ENCODE data around the gene GRN. TPM values are rescaled to one million over a fixed set of nuclear protein-coding genes. Genes with fewer than 3 reads are reported as not detected.
"Not testable (repeated sequence)": the region's sequence is repeated elsewhere in the genome, so short reads cannot be mapped to it uniquely, and the experiment has no call there.

GRN gene
- total RNA-seq, 1 donor from 2014 or later: 341 TPM

- no peak for DNase-seq (ENCODE audit: low spot score)
Observed at GRCh38 chr17:44360826-44361225, 15.7 kb downstream of the GRN start.

DNA sequence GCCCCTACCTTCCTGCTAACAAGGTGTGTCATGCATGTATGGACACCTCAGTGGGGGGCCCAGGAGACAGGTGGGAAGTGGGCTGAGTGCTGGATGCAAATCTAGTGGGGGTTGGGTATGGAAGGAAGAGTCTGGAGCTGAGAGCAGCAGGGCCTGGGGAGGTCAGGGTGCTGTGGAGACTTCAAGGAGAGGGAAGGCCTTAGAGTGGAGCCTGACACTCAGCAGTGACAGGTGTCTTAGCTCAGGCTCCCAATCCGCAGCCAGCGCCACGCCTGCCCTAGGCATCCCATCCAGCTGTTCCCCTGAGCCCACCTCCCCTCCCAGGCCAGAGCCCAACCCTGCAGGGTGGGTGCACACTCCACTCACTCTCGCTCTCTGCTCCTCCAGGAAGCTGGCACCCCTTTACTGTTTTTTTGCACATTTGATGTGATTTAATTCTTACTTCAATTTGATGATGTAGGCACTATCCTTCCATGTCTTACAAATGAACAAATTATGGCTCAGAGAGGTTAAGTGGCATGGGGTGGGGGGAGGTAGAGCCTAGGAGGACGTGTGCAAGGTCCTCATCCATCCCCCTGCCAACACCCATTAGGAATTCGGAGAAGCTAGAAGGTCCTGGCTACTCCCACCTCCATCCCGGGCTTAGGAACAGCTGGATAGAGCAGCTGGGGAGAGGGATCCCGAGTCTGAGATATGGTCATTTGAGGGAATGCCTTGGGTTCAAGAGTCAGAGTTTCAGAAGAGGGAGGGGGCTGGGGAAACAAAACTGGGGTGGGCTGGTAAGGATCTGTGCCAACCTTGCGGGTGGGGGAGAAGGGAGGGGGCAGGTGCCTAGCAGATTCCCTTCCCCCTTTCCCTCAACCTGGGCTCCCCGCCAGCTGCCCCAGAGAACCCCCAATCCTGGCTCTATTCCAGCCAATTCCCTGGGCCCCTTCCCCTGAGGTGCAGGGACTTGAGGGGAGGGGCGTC is 16.5 kb downstream of the GRN start:
- DNase-seq (ENCODE audit: low spot score): no peak

- no peak for DNase-seq (ENCODE audit: low spot score)
Observed at GRCh38 chr17:44362459-44362948, 17.4 kb downstream of the GRN start.

DNA sequence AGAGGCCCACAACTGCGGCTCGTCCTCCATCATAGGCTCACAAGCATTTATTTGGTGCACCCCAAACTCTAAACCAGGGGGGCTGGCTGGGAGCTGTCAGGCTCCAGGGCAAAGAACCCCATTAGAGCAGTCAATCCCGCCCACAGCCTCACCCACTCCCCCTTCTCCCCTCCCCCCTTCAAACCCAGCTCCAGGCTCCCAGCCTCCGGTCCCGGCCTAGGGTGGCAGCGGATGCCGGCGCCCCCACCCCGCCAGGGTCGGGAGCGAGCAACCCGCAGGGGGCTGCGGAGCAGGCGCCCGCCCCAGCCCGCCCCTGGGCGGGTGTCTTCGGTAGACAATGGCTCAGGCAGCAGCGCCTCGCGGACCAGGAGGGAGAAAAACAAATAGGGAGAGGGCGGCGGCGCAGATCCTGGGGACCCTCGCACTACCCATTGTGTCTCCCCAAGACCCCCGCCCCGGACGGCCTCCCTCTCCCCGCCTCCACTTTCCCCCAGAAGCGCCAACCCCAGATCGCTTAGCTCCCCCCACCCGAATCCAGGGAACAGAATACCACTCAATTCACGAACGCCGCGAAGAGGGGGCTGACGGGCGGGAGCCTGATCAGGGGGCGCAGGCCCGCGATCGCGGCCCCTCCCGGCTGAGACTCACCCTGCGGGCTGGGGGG is 18.0 kb downstream of the GRN start:
- DNase-seq (ENCODE audit: low spot score): no peak

DNA sequence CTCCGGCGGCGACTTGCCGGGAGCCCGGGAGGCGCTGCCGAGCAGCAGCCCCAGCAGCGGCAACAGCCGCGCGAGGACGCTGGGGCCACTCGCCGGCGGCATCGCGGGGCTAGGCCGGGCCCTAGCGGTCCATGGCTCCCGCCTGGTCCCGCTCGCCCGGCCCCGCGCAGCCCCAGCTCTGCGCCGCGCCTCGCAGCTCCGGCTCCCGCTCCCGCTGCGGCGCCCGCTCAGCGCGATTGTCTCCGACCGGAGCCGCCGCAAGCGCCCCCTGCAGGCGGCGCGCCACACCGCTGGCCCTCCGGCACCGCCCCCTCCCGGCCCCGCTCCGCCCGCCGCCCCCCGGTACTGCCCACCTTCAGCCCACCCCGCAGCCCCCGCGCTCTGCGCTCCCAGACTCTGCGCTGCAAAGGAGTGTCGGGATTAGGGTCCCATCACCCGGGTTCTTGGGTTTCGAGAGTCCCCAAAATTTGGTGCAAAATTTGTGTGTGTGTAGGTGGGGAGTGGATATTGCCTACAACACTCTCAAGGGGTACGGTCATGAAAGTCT is 18.6 kb downstream of the GRN start, which contains the start of gene FAM171A2:
Gene FAM171A2 (minus strand): TSS at position 241 of the 547 bp plus-strand sequence. CDS start 139 bp downstream, at position 102.
- no peak for DNase-seq (ENCODE audit: low spot score)

DNA sequence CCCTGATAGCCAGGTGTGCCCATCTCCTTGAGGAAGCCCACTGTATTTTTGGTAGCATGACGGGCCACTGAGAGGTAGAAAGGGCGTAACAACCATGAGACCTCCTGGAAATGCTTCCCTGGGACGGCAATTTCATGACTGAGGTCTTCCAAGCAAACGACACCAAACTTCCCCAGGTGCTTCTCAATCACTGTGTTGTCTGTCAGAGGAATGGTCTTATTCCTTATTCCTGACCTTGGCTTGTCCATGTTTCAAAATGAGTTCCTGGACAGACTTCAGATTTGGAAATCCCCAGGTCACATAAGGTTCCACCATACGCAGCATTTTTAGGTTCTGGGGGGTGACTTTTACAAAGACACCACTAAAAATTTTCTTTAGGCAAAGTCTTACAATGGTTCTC is 19.9 kb downstream of the GRN start:
- not testable (repeated sequence) for DNase-seq (ENCODE audit: low spot score)

DNA sequence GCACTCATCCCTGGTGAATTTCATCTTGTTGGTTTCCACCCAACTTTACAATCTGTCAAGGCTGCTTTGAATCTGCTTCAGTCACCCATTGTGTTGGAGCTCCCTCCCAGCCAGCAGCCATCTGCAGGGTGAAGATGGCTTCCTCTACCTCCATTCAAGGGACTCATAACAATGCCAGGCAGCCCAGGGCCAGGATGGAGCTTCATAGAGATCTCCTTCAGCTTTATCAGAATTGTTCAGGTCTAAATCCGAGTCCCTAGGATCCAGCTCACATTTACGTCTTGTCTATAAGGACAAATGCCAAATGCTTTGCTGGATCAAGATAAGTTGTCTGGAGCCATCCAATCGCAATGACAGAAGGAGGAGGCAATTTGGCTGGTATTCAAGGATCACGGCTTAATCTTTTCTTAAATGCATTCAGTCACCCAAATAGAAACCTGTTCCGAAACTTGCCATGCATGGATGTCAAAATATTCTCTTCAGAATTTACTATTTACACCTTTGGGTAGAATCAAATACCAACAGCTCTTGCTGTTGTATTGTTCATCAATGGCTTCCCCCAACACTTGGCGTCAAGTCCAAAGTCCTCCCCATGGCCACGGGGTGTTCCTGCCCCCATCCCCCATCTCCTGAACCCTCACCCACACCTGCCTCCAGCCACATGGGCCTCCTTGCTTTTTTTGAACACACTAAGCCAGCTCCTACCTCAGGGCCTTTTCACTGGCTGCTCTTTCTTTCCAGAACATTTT is 22.3 kb downstream of the GRN start:
- no peak for DNase-seq (ENCODE audit: low spot score)

- not testable (repeated sequence) for DNase-seq (ENCODE audit: low spot score)
Observed at GRCh38 chr17:44368391-44369243, 23.5 kb downstream of the GRN start.

DNA sequence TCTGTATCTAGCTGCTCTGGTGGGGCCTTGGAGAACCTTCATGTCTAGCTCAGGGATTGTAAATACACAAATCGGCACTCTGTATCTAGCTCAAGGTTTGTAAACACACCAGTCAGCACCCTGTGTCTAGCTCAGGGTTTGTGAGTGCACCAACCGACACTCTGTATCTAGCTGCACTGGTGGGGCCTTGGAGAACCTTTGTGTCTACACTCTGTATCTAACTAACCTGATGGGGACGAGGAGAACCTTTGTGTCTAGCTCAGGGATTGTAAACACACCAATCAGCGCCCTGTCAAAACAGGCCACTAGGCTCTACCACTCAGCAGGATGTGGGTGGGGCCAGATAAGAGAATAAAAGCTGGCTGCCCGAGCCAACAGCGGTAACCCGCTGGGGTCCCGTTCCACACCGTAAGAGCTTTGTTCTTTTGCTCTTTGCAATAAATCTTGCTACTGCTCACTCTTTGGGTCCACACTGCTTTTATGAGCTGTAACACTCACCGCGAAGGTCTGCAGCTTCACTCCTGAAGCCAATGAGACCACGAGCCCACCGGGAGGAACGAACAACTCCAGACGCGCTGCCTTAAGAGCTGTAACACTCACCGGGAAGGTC is 24.4 kb downstream of the GRN start:
- not testable (repeated sequence) for DNase-seq (ENCODE audit: low spot score)

DNA sequence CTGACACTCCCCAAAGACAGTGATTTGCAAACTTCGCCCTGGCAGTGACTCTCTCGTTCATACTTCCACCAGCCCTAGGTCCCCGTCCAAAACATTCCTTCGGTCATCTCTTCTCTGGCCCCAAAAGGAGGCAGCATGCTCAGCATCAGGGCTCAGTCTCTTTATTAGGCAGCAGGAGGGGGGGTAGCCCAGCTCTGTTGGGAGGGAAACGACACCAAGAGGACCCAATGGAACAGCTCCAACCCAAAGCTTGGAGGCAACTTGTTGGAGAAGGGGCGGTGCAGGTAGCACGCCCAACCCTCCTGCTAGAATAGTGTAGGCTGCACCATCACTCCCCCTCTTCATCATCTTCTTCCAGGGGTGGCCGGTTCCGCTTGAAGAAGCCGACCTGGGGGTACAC is 26.9 kb downstream of the GRN start:
- no peak for DNase-seq (ENCODE audit: low spot score)

GRCh38 chr17:44374306-44375195 is 29.4 kb downstream of the GRN start:
- DNase-seq (ENCODE audit: low spot score): no peak

- no peak for DNase-seq (ENCODE audit: low spot score)
Observed at GRCh38 chr17:44375196-44376017, 30.3 kb downstream of the GRN start.

GRCh38 chr17:44376124-44376523 is 31.0 kb downstream of the GRN start:
- DNase-seq (ENCODE audit: low spot score): no peak

DNA sequence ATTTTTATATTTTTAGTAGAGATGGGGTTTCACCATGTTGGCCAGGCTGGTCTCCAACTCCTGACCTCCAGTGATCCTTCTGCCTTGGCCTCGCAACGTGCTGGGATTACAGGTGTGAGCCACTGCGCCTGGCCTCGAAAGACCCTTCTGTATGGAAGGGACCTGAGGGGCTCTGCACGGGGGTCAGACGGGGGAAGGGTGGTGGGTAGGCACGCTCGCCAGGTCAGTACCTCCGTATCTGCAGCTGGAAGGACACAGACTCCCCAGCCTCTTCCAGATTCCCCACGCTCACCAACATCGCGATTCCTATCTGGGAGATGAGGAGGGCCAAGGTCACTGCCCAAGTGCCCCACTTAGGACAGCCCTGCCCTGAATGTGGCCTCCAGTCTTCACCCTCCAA is 31.7 kb downstream of the GRN start:
- DNase-seq (ENCODE audit: low spot score): no peak

DNA sequence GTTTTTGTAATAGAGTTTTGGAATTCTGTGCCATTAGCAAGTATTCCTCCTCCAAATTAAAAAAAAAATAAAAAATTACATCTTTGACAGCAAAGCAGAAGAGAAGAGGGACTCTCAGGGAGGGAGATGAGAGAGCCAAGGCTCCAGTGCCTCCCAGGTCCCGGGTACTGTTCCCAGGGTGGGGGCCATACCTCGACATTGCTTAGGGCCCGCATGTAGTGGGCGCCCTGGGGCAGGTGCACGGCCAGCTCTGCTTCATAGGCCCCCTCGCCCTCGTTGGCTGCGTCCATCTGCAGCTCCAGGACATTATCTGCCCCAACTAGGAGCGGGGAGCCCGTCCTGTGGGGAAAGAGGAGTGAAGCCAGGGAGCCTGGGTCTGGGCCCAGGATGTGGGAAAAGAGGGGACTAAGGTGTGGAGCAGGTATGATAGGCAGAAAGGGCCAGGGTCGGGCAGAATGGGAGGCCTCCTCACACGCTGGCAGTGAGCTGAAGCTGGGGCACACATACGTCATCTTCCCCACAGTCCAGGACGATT is 33.1 kb downstream of the GRN start:
- DNase-seq (ENCODE audit: low spot score): no peak

DNA sequence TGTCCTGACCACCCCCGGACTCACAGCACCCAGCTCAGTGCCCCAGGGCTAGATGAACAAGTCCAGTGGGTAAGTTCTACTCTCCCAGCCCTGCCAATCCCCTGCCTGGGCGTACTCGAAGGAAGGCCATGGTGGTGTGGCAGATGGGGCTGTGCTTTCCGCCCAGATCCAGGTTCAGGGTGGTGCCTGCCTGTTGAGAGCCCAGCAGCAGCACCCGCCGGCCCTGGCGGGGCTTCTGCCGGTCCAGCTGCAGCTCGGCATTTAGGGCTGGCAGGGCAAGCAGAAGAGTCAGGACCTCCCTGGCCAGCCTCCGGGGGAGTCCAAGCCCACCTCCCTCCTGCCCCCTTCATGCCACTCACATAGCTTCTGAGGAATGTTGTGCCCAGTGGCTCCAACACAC is 34.8 kb downstream of the GRN start:
- no peak for DNase-seq (ENCODE audit: low spot score)

DNA sequence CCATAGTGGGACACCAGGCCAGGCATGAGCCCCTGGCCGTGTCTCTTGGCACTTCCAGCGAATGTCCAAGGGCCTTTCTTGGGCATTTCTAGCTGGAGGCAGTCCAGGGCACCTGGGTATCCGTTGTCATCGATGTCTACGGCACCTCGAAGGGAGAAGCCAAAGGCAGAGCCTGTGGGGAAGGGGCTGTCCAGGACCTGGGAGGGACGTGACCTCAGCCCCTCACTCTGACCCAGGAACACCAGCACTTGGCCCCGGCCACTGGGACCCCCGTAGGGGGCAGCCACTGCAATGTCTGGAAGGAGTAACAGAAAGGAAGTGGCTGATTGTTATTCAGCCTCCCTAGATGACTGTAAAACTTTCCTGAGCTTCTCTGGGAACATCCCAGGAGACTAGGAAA is 35.7 kb downstream of the GRN start:
- DNase-seq (ENCODE audit: low spot score): no peak

- no peak for DNase-seq (ENCODE audit: low spot score)
Observed at GRCh38 chr17:44381810-44382305, 36.8 kb downstream of the GRN start.
